Upper lobe of right lung (tissue), 1 donor: ENCODE measurements around the gene LPXN. TPM values are rescaled to one million over a fixed set of nuclear protein-coding genes. Genes with fewer than 3 reads are reported as not detected.

ENCODE experiments used
- ATAC-seq: fragments of 200-7000 bp; cut with Tn5 transposase; one replicate; pipeline ENCODE4 v1.9.1; 2020; ENCODE audit warnings: mild to moderate bottlenecking, moderate library complexity
- DNase-seq: peaks from one replicate; pipeline ENCODE4 v3.0.0-alpha.2; 2020
- H3K27ac ChIP-seq: fragments of 200-600 bp; one replicate; pipeline ENCODE4 v1.8.0; 2022
- H3K27me3 ChIP-seq: fragments of 200-600 bp; one replicate; pipeline ENCODE4 v1.8.0; 2022; ENCODE audit warnings: mild to moderate bottlenecking
- H3K36me3 ChIP-seq: fragments of 200-600 bp; one replicate; pipeline ENCODE4 v1.8.0; 2022
- H3K4me1 ChIP-seq: fragments of 200-600 bp; one replicate; pipeline ENCODE4 v1.8.0; 2022
- H3K4me3 ChIP-seq: fragments of 200-600 bp; one replicate; pipeline ENCODE4 v1.8.0; 2022; ENCODE audit warnings: mild to moderate bottlenecking
- H3K9me3 ChIP-seq: fragments of 200-600 bp; one replicate; pipeline ENCODE4 v1.8.0; 2022
- CTCF ChIP-seq: fragments of 200-600 bp; IDR thresholded peaks from one replicate; pipeline ENCODE4 v1.8.0; 2022; ENCODE audit warnings: antibody characterized with exemption
- intact Hi-C: fragments of 100-400 bp; cut with DNase I; formaldehyde crosslinking; loops from one replicate; pipeline ENCODE4 v1.11.0; 2022
- total RNA-seq: library from RNA; stranded (reverse); fragmentation: NEBNext Ultra II Directional; extraction: Animal tissue kit (Norgen Biotek cat#: 25700); gene quantifications from one replicate; pipeline ENCODE4 v1.2.1, GENCODE V29; 2021
- donor health status: DM: no; HTN: yes; CAD: no; lungs with severe emphysema.

The LPXN gene
- total RNA-seq, 1 donor from 2014 or later, result 46.5 TPM

GRCh38 chr11:58561394-58562098 lies 14.1 kb downstream of the LPXN start:
- Histone ChIP-seq H3K4me1 (no peaks in the 10 kb centered on the region), H3K27ac (no peak overlapping the region), H3K36me3 (peaks cover 26% of the 10 kb centered on the region), H3K4me3 (no peak overlapping the region), H3K9me3 (no peaks in the 10 kb centered on the region), H3K27me3 (no peaks in the 10 kb centered on the region)
- DNase-seq (no peak), ATAC-seq (no peak)
- intact Hi-C loops, result no loop called here
- no peak for TF ChIP-seq CTCF

GRCh38 chr11:58560842-58561241 lies 14.8 kb downstream of the LPXN start:
- H3K4me3 ChIP-seq, result no peak overlapping the region
- no peaks in the 10 kb centered on the region for H3K9me3 ChIP-seq
- no peak for TF ChIP-seq CTCF
- H3K27me3 ChIP-seq, result no peaks in the 10 kb centered on the region
- DNase-seq, result no peak
- H3K36me3 ChIP-seq, result peaks cover 26% of the 10 kb centered on the region
- ATAC-seq, result no peak
- H3K4me1 ChIP-seq, result no peaks in the 10 kb centered on the region
- intact Hi-C loops, result no loop called here
- no peak overlapping the region for H3K27ac ChIP-seq

GRCh38 chr11:58549644-58550043 lies 26.0 kb downstream of the LPXN start:
- intact Hi-C loops, result no loop called here
- TF ChIP-seq CTCF, result no peak
- no peak for DNase-seq
- Histone ChIP-seq H3K36me3 (peaks cover 98% of the 10 kb centered on the region), H3K9me3 (no peaks in the 10 kb centered on the region), H3K4me1 (no peaks in the 10 kb centered on the region), H3K4me3 (no peak overlapping the region), H3K27me3 (no peaks in the 10 kb centered on the region), H3K27ac (no peak overlapping the region)
- ATAC-seq, result no peak

GRCh38 chr11:58546841-58547240 lies 28.8 kb downstream of the LPXN start:
- ATAC-seq, result no peak
- Histone ChIP-seq H3K27me3 (no peaks in the 10 kb centered on the region), H3K4me3 (no peak overlapping the region), H3K36me3 (peaks cover 82% of the 10 kb centered on the region), H3K4me1 (no peaks in the 10 kb centered on the region), H3K9me3 (no peaks in the 10 kb centered on the region), H3K27ac (no peak overlapping the region)
- DNase-seq, result no peak
- intact Hi-C loops, result no loop called here
- TF ChIP-seq CTCF, result no peak

DNA sequence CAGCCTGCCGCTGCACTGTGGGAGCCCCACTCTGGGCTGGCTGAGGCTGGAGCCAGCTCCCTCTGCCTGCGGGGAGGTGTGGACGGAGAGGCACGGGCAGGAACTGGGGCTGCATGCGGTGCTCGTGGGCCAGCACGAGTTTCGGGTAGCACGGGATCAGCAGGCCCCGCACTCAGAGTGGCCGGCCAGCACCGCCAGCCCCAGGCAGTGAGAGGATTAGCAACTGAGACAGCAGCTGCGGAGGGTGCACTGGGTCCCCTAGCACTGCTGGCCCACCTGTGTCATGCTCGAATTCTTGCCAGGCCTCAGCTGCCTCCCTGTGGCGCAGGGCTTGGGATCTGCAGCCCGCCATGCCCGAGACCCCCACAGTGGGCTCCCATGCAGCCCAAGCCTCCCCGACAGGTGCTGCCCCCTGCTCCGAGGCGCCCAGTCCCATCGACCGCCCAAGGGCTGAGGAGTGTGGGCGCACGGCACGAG lies 43.8 kb downstream of the LPXN start:
- H3K4me3 ChIP-seq, result no peak overlapping the region
- DNase-seq (no peak), ATAC-seq (no peak)
- H3K36me3 ChIP-seq, result peaks cover 49% of the 10 kb centered on the region
- intact Hi-C loops, result no loop called here
- H3K27ac ChIP-seq, result no peak overlapping the region
- no peaks in the 10 kb centered on the region for H3K9me3 ChIP-seq
- no peaks in the 10 kb centered on the region for H3K27me3 ChIP-seq
- peaks cover 2% of the 10 kb centered on the region for H3K4me1 ChIP-seq
- no peak for TF ChIP-seq CTCF

DNA sequence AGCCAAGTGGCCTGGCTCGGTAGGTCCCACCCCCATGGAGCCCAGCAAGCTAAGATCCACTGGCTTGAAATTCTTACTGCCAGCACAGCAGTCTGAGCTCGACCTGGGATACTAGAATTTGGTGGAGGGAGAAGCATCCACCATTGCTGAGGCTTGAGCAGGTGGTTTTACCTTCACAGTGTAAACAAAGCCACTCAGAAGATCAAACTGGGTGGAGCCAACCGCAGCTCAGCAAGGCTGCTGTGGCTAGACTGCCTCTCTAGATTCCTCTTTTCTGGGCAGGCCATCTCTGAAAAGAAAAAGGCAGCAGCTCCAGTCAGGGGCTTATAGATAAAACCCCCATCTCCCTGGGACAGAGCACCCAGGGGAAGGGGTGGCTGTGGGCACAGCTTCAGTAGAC lies 45.4 kb downstream of the LPXN start:
- intact Hi-C loops, result no loop called here
- H3K4me3 ChIP-seq, result no peak overlapping the region
- peaks cover 53% of the 10 kb centered on the region for H3K36me3 ChIP-seq
- no peak for ATAC-seq
- no peak overlapping the region for H3K27ac ChIP-seq
- no peaks in the 10 kb centered on the region for H3K27me3 ChIP-seq
- no peaks in the 10 kb centered on the region for H3K9me3 ChIP-seq
- DNase-seq, result no peak
- H3K4me1 ChIP-seq, result peaks cover 17% of the 10 kb centered on the region
- TF ChIP-seq CTCF, result no peak
